ENCODE data around the gene ZFAND2B. TPM values are rescaled to one million over a fixed set of nuclear protein-coding genes. Genes with fewer than 3 reads are reported as not detected.

Gene ZFAND2B
- total RNA-seq, 1 experiment from 2014 or later: 19.5 TPM

Other genes starting within 250 kb of the ZFAND2B start
- gene CDK5R2, start 247.1 kb upstream of the ZFAND2B start, total RNA-seq (2021): 0.16 to 0.46 TPM (median 0.26 TPM) in 3 replicates
- gene FEV, start 221.6 kb upstream of the ZFAND2B start, total RNA-seq (2021): not detected in 3 replicates
- not detected in 3 replicates for gene CRYBA2, start 213.4 kb upstream of the ZFAND2B start, total RNA-seq (2021)
- gene CFAP65, start 165.3 kb upstream of the ZFAND2B start, total RNA-seq (2021): 0.44 to 1.0 TPM (median 0.48 TPM) in 3 replicates
- gene IHH, start 145.9 kb upstream of the ZFAND2B start, total RNA-seq (2021): 0.11 TPM in 1 of 3 replicates, not detected in the others
- 18.4 to 22.3 TPM (median 21.3 TPM) in 3 replicates for gene NHEJ1, start 46.0 kb upstream of the ZFAND2B start, total RNA-seq (2021)
- 0.41 to 0.59 TPM (median 0.55 TPM) in 3 replicates for gene SLC23A3, start 36.8 kb upstream of the ZFAND2B start, total RNA-seq (2021)
- gene CNPPD1, start 29.9 kb upstream of the ZFAND2B start, total RNA-seq (2021): 26.7 to 32.8 TPM (median 29.5 TPM) in 3 replicates
- 50.2 to 60.2 TPM (median 52.8 TPM) in 3 replicates for gene RETREG2, start 28.5 kb upstream of the ZFAND2B start, total RNA-seq (2021)
- 42.1 to 45.3 TPM (median 44.8 TPM) in 3 replicates for gene ABCB6, start 12.2 kb downstream of the ZFAND2B start, total RNA-seq (2021)
- gene ATG9A, start 22.9 kb downstream of the ZFAND2B start, total RNA-seq (2021): 42.9 to 48.4 TPM (median 46.7 TPM) in 3 replicates
- 56.9 to 70.4 TPM (median 58.0 TPM) in 3 replicates for gene ANKZF1, start 23.0 kb downstream of the ZFAND2B start, total RNA-seq (2021)
- gene GLB1L, start 38.7 kb downstream of the ZFAND2B start, total RNA-seq (2021): 5.2 to 6.4 TPM (median 6.1 TPM) in 3 replicates
- 27.4 to 28.8 TPM (median 27.5 TPM) in 3 replicates for gene STK16, start 38.7 kb downstream of the ZFAND2B start, total RNA-seq (2021)
- gene TUBA4B, start 46.5 kb downstream of the ZFAND2B start, total RNA-seq (2021): 0.20 TPM in 1 of 3 replicates, not detected in the others
- 40.8 to 58.7 TPM (median 52.3 TPM) in 3 replicates for gene TUBA4A, start 47.1 kb downstream of the ZFAND2B start, total RNA-seq (2021)
- 36.1 to 42.8 TPM (median 40.3 TPM) in 3 replicates for gene DNAJB2, start 72.6 kb downstream of the ZFAND2B start, total RNA-seq (2021)
- gene PTPRN, start 102.6 kb downstream of the ZFAND2B start, total RNA-seq (2021): 3.8 to 5.7 TPM (median 5.2 TPM) in 3 replicates
- not detected in 3 replicates for gene RESP18, start 126.0 kb downstream of the ZFAND2B start, total RNA-seq (2021)
- gene DNPEP, start 181.1 kb downstream of the ZFAND2B start, total RNA-seq (2021): 65.8 to 70.2 TPM (median 67.6 TPM) in 3 replicates
- 1.6 to 3.5 TPM (median 2.8 TPM) in 3 replicates for gene DES, start 211.6 kb downstream of the ZFAND2B start, total RNA-seq (2021)
- 55.3 to 62.7 TPM (median 57.8 TPM) in 3 replicates for gene SPEG, start 228.1 kb downstream of the ZFAND2B start, total RNA-seq (2021)